Dedifferentiated amniotic fluid mesenchymal stem cell (primary cell): Measurements from ENCODE around the gene DIO3.
"Not testable (repeated sequence)": the region's sequence is repeated elsewhere in the genome, so short reads cannot be mapped to it uniquely, and the experiment has no call there.

Experiments
- DNase-seq: peaks from one replicate; pipeline ENCODE4 v3.0.0-alpha.2; 2016; ENCODE audit errors: extremely low spot score

Gene DIO3

GRCh38 chr14:101542391-101542790 is 18.9 kb upstream of the DIO3 start:
- DNase-seq, result no peak

GRCh38 chr14:101543814-101544213 is 17.5 kb upstream of the DIO3 start:
- no peak for DNase-seq

- DNase-seq, result no peak
Measured at GRCh38 chr14:101544550-101544949, 16.7 kb upstream of the DIO3 start.

GRCh38 chr14:101546706-101547105 is 14.6 kb upstream of the DIO3 start:
- no peak for DNase-seq

- DNase-seq, result no peak
Measured at GRCh38 chr14:101547107-101547738, 14.1 kb upstream of the DIO3 start.

GRCh38 chr14:101547961-101548669 is 13.2 kb upstream of the DIO3 start:
- no peak for DNase-seq

- no peak for DNase-seq
Measured at GRCh38 chr14:101548710-101549109, 12.6 kb upstream of the DIO3 start.

GRCh38 chr14:101549154-101549553 is 12.1 kb upstream of the DIO3 start:
- no peak for DNase-seq

GRCh38 chr14:101550202-101550912 is 10.9 kb upstream of the DIO3 start:
- DNase-seq, result not testable (repeated sequence)

- DNase-seq, result no peak
Measured at GRCh38 chr14:101551729-101552595, 9.3 kb upstream of the DIO3 start.

GRCh38 chr14:101552786-101553231 is 8.5 kb upstream of the DIO3 start:
- DNase-seq, result no peak

- DNase-seq, result no peak
Measured at GRCh38 chr14:101553393-101553792, 7.9 kb upstream of the DIO3 start.

GRCh38 chr14:101553931-101554330 is 7.4 kb upstream of the DIO3 start:
- no peak for DNase-seq

- DNase-seq, result no peak
Measured at GRCh38 chr14:101554991-101555668, 6.2 kb upstream of the DIO3 start.

- not testable (repeated sequence) for DNase-seq
Measured at GRCh38 chr14:101555669-101556043, 5.6 kb upstream of the DIO3 start.

- no peak for DNase-seq
Measured at GRCh38 chr14:101556131-101556530, 5.2 kb upstream of the DIO3 start.

GRCh38 chr14:101556566-101557320 is 4.6 kb upstream of the DIO3 start:
- no peak for DNase-seq

GRCh38 chr14:101557321-101557695 is 4.0 kb upstream of the DIO3 start:
- DNase-seq, result no peak

- no peak for DNase-seq
Measured at GRCh38 chr14:101557811-101558738, 3.2 kb upstream of the DIO3 start.
